ENCODE data around the gene DMAC2L.

The DMAC2L gene

GRCh38 chr14:50343434-50343833 is 31.3 kb downstream of the DMAC2L start:
- CTCF ChIA-PET: interaction anchor here (1.3 to 3.6 kb wide), 3 partner anchors 22 to 51 kb away, joined by 3 to 20 read pairs (median 5); no protein-coding TSS in a partner anchor
- H3K27ac ChIP-seq (ENCODE audit: insufficient read depth in 1 of 2, low read depth in 1 of 2, low read length in 2 of 2, poor library complexity in 1 of 2, severe bottlenecking in 2 of 2): no peak overlapping the region

GRCh38 chr14:50344116-50344775 is 32.1 kb downstream of the DMAC2L start:
- peaks cover 0 to 4% (median 0%) of the 10 kb centered on the region in 4 experiments for H3K36me3 ChIP-seq (ENCODE audit: control insufficient read depth in 4 of 4, insufficient read depth in 4 of 4, low read length in 3 of 4)
- no peak overlapping the region for H3K4me3 ChIP-seq (ENCODE audit: control insufficient read depth in 1 of 7, extremely low read depth in 1 of 7, insufficient read depth in 4 of 7, low read depth in 2 of 7, low read length in 6 of 7)
- peaks cover 10 to 30% (median 23%) of the 10 kb centered on the region in 4 experiments for H3K4me1 ChIP-seq (ENCODE audit: control extremely low read depth in 1 of 4, control insufficient read depth in 4 of 4, insufficient read depth in 4 of 4, low read length in 3 of 4)
- no peak overlapping the region for H3K27ac ChIP-seq (ENCODE audit: insufficient read depth in 1 of 2, low read depth in 1 of 2, low read length in 2 of 2, poor library complexity in 1 of 2, severe bottlenecking in 2 of 2)
- POLR2A ChIA-PET: no interaction called here
- WGBS (ENCODE audit: insufficient coverage): 89% methylated on average over 5 of the region's 7 CpGs
- CTCF ChIA-PET: interaction anchor here (1.3 to 3.6 kb wide), 3 partner anchors 22 to 50 kb away, joined by 3 to 20 read pairs (median 5); no protein-coding TSS in a partner anchor
- no peaks in the 10 kb centered on the region for H3K27me3 ChIP-seq (replicated peaks in 2 of 5; ENCODE audit: control insufficient read depth in 4 of 5, insufficient read depth in 5 of 5, low read length in 4 of 5)
- H3K9me3 ChIP-seq (ENCODE audit: control extremely low read depth in 1 of 5, control insufficient read depth in 4 of 5, insufficient read depth in 2 of 5, low read depth in 1 of 5, low read length in 4 of 5): no peaks in the 10 kb centered on the region
- peak in 2 of 3 donors; percentile 76 to 79 for DNase-seq

More at GRCh38 chr14:50343434-50343833, 31.3 kb downstream of the DMAC2L start:
- DNase-seq: no peak
- peaks cover 0 to 7% (median 1%) of the 10 kb centered on the region in 4 experiments for H3K36me3 ChIP-seq (ENCODE audit: control insufficient read depth in 4 of 4, insufficient read depth in 4 of 4, low read length in 3 of 4)
- no peak overlapping the region for H3K4me3 ChIP-seq (ENCODE audit: control insufficient read depth in 1 of 7, extremely low read depth in 1 of 7, insufficient read depth in 4 of 7, low read depth in 2 of 7, low read length in 6 of 7)
- H3K9me3 ChIP-seq (ENCODE audit: control extremely low read depth in 1 of 5, control insufficient read depth in 4 of 5, insufficient read depth in 2 of 5, low read depth in 1 of 5, low read length in 4 of 5): no peaks in the 10 kb centered on the region
- no CpG with 5 or more reads among the region's 1 CpG for whole genome bisulfite sequencing (ENCODE audit: insufficient coverage)
- peaks cover 10 to 30% (median 23%) of the 10 kb centered on the region in 4 experiments for H3K4me1 ChIP-seq (ENCODE audit: control extremely low read depth in 1 of 4, control insufficient read depth in 4 of 4, insufficient read depth in 4 of 4, low read length in 3 of 4)
- no peaks in the 10 kb centered on the region for H3K27me3 ChIP-seq (replicated peaks in 2 of 5; ENCODE audit: control insufficient read depth in 4 of 5, insufficient read depth in 5 of 5, low read length in 4 of 5)
- POLR2A ChIA-PET: no interaction called here

GRCh38 chr14:50344876-50345563 is 32.9 kb downstream of the DMAC2L start:
- WGBS (ENCODE audit: insufficient coverage): 100% methylated on average over 2 of the region's 4 CpGs
- ChIA-PET CTCF (interaction anchor here (0.6 to 3.6 kb wide), 2 partner anchors 24 to 35 kb away, joined by 3 to 20 read pairs; no protein-coding TSS in a partner anchor), POLR2A (no interaction called here)
- H3K4me3 ChIP-seq (ENCODE audit: control insufficient read depth in 1 of 7, extremely low read depth in 1 of 7, insufficient read depth in 4 of 7, low read depth in 2 of 7, low read length in 6 of 7): no peak overlapping the region
- no peaks in the 10 kb centered on the region for H3K27me3 ChIP-seq (replicated peaks in 2 of 5; ENCODE audit: control insufficient read depth in 4 of 5, insufficient read depth in 5 of 5, low read length in 4 of 5)
- no peaks in the 10 kb centered on the region for H3K9me3 ChIP-seq (ENCODE audit: control extremely low read depth in 1 of 5, control insufficient read depth in 4 of 5, insufficient read depth in 2 of 5, low read depth in 1 of 5, low read length in 4 of 5)
- no peak for DNase-seq
- H3K36me3 ChIP-seq (ENCODE audit: control insufficient read depth in 4 of 4, insufficient read depth in 4 of 4, low read length in 3 of 4): peaks cover 0 to 4% (median 0%) of the 10 kb centered on the region in 4 experiments
- H3K27ac ChIP-seq (ENCODE audit: insufficient read depth in 1 of 2, low read depth in 1 of 2, low read length in 2 of 2, poor library complexity in 1 of 2, severe bottlenecking in 2 of 2): no peak overlapping the region
- peaks cover 10 to 30% (median 23%) of the 10 kb centered on the region in 4 experiments for H3K4me1 ChIP-seq (ENCODE audit: control extremely low read depth in 1 of 4, control insufficient read depth in 4 of 4, insufficient read depth in 4 of 4, low read length in 3 of 4)

GRCh38 chr14:50345846-50346422 is 33.8 kb downstream of the DMAC2L start:
- ChIA-PET POLR2A (interaction anchor here (1.0 kb wide), 1 partner anchor 24 kb away, joined by 3 read pairs; no protein-coding TSS in a partner anchor), CTCF (interaction anchor here (3.6 kb wide), 1 partner anchor 25 kb away, joined by 20 read pairs; no protein-coding TSS in a partner anchor)
- Histone ChIP-seq H3K27ac (ENCODE audit: insufficient read depth in 1 of 2, low read depth in 1 of 2, low read length in 2 of 2, poor library complexity in 1 of 2, severe bottlenecking in 2 of 2) (no peak overlapping the region), H3K4me3 (ENCODE audit: control insufficient read depth in 1 of 7, extremely low read depth in 1 of 7, insufficient read depth in 4 of 7, low read depth in 2 of 7, low read length in 6 of 7) (no peak overlapping the region), H3K27me3 (replicated peaks in 2 of 5; ENCODE audit: control insufficient read depth in 4 of 5, insufficient read depth in 5 of 5, low read length in 4 of 5) (no peaks in the 10 kb centered on the region), H3K9me3 (ENCODE audit: control extremely low read depth in 1 of 5, control insufficient read depth in 4 of 5, insufficient read depth in 2 of 5, low read depth in 1 of 5, low read length in 4 of 5) (no peaks in the 10 kb centered on the region), H3K36me3 (ENCODE audit: control insufficient read depth in 4 of 4, insufficient read depth in 4 of 4, low read length in 3 of 4) (no peaks in the 10 kb centered on the region), H3K4me1 (ENCODE audit: control extremely low read depth in 1 of 4, control insufficient read depth in 4 of 4, insufficient read depth in 4 of 4, low read length in 3 of 4) (peaks cover 10 to 30% (median 24%) of the 10 kb centered on the region in 4 experiments)
- no peak for DNase-seq
- 60% methylated on average over 4 of the region's 6 CpGs for WGBS (ENCODE audit: insufficient coverage)

- H3K4me1 ChIP-seq (ENCODE audit: control extremely low read depth in 1 of 4, control insufficient read depth in 4 of 4, insufficient read depth in 4 of 4, low read length in 3 of 4): peaks cover 6 to 27% (median 25%) of the 10 kb centered on the region in 4 experiments
- H3K4me3 ChIP-seq (ENCODE audit: control insufficient read depth in 1 of 7, extremely low read depth in 1 of 7, insufficient read depth in 4 of 7, low read depth in 2 of 7, low read length in 6 of 7): no peak overlapping the region
- CTCF ChIA-PET: interaction anchor here (0.7 to 1.9 kb wide), 5 partner anchors 15 to 184 kb away, joined by 3 to 6 read pairs (median 3); partner anchors contain the start of gene MAP4K5
- H3K27ac ChIP-seq (ENCODE audit: insufficient read depth in 1 of 2, low read depth in 1 of 2, low read length in 2 of 2, poor library complexity in 1 of 2, severe bottlenecking in 2 of 2): peak overlapping the region in 1 of 2 experiments; percentile 57
- H3K36me3 ChIP-seq (ENCODE audit: control insufficient read depth in 4 of 4, insufficient read depth in 4 of 4, low read length in 3 of 4): no peaks in the 10 kb centered on the region
- peak in 2 of 3 donors; percentile 16 to 37 for DNase-seq
- no peaks in the 10 kb centered on the region for H3K9me3 ChIP-seq (ENCODE audit: control extremely low read depth in 1 of 5, control insufficient read depth in 4 of 5, insufficient read depth in 2 of 5, low read depth in 1 of 5, low read length in 4 of 5)
- POLR2A ChIA-PET: no interaction called here
- H3K27me3 ChIP-seq (replicated peaks in 2 of 5; ENCODE audit: control insufficient read depth in 4 of 5, insufficient read depth in 5 of 5, low read length in 4 of 5): no peaks in the 10 kb centered on the region
- WGBS (ENCODE audit: insufficient coverage): 9% methylated on average over 1 of the region's 1 CpG
Observed at GRCh38 chr14:50347521-50347920, 35.4 kb downstream of the DMAC2L start.

- H3K27ac ChIP-seq (ENCODE audit: insufficient read depth in 1 of 2, low read depth in 1 of 2, low read length in 2 of 2, poor library complexity in 1 of 2, severe bottlenecking in 2 of 2): no peak overlapping the region
- CTCF ChIA-PET: interaction anchor here (1.0 to 1.9 kb wide), 4 partner anchors 11 to 37 kb away, joined by 3 to 6 read pairs (median 3); partner anchors contain the start of genes DMAC2L and L2HGDH
- H3K9me3 ChIP-seq (ENCODE audit: control extremely low read depth in 1 of 5, control insufficient read depth in 4 of 5, insufficient read depth in 2 of 5, low read depth in 1 of 5, low read length in 4 of 5): no peaks in the 10 kb centered on the region
- H3K4me1 ChIP-seq (ENCODE audit: control extremely low read depth in 1 of 4, control insufficient read depth in 4 of 4, insufficient read depth in 4 of 4, low read length in 3 of 4): peaks cover 6 to 23% (median 17%) of the 10 kb centered on the region in 4 experiments
- DNase-seq: no peak
- no peaks in the 10 kb centered on the region for H3K27me3 ChIP-seq (replicated peaks in 2 of 5; ENCODE audit: control insufficient read depth in 4 of 5, insufficient read depth in 5 of 5, low read length in 4 of 5)
- POLR2A ChIA-PET: no interaction called here
- no peaks in the 10 kb centered on the region for H3K36me3 ChIP-seq (ENCODE audit: control insufficient read depth in 4 of 4, insufficient read depth in 4 of 4, low read length in 3 of 4)
- no peak overlapping the region for H3K4me3 ChIP-seq (ENCODE audit: control insufficient read depth in 1 of 7, extremely low read depth in 1 of 7, insufficient read depth in 4 of 7, low read depth in 2 of 7, low read length in 6 of 7)
Observed at GRCh38 chr14:50348933-50349332, 36.8 kb downstream of the DMAC2L start.

All from common myeloid progenitor, CD34-positive (primary cell).